GF-D8 (cell line): Measurements from ENCODE around the gene SLC30A1.
A peak's percentile ranks its signal among the peaks of the same experiment; 100 is the strongest.

Source experiments
- DNase-seq: peaks from one replicate; lab custom pipeline; 2025; lab: John Stamatoyannopoulos, UW

SLC30A1 gene

DNA sequence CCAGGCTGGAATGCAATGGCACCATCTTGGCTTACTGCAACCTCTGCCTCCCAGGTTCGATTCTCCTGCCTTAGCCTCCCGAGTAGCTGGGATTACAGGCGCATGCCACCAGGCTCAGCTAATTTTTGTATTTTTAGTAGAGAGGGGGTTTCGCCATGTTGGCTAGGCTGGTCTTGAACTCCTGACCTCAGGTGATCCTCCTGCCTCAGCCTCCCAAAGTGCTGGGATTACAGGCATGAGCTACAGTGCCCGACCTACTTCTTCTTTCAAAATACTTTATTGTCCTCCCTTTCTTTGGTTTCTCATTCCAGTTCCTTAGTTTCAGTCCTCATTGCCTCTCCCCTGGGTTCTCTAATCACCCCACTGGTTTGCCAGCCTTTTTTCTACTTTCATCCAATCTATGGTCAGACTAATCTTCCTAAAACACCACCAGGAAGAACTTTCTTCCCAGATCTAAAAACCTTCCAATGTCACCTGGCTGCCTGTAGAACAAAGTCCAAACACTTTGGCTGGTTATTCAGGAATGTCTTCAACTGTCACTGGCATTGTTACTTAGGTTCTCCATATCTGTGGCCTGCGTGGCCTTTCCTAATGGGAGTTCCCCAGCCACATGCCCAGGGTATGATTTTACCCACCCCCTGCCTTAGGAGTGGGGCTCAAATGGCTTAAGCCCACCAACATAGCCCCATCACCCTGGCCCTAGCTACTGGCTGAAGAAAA, 29.0 kb upstream of the SLC30A1 start:
- no peak for DNase-seq

DNA sequence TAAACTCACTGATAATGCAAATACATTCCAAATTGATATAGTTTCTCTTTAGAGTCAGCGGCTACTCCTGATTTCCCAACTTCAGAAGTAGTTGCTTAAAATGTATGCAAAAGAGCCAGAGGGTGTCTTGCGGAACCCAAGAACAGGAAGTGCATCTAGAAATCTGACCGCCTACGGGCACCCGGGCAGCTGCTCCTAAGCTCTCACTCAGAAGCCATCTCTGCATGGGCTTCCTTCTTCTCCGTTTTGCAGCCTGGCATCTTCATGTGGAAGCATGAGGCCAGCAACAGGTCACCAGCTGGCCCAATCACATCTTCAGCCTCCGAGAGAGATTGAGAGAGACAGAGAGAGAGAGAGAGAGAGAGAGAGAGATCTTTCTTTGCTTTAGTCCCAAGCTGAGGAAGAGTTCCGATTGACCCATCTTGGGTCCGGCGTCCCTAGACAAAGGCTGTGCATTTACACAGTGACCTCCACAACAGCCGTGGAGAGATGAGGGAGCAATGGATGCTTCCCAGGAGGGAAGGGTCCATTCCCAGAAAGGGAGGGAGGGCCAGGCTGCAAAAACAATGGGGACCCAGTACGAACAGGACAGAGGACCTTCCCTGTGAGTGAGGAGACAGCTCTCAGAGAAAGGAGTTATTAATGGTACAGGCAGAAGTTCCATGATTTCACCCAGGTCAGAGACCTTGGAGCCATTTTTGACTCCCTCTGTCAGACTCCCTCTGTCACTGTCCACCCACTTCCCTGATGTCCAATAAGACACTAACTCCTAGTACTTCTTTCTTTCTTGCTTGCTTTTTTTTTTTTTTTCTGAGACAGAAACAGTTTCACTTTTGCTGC, 28.2 kb upstream of the SLC30A1 start:
- peak; percentile 80 for DNase-seq

DNA sequence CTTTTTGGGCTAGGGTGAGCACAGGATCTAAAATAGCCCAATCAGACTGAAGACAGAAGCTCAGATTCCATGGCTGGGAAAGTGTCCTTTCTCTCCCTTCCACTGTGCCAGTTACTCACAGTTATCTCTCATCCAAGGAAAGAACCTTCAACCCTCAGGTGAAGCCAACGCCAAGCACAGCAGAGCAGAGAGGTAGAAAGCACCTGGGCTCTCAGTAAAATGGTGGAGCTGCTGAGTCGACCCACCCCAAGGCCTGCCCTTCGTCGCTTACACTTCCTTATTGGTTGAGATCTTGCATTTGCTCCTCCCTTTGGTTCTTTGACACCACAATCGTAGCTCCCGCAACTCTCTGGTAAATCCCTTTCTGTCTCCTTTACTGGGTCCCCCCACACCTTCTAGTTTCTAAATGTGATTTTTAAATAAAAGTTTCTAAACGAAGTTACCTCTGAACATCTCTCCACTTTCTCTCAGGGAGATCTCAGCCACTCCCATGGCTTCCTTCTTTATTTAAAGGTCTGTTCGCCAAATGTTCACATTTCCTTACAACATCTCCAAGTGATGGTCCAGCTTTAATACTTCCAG, 27.5 kb upstream of the SLC30A1 start:
- DNase-seq: peak; percentile 60

DNA sequence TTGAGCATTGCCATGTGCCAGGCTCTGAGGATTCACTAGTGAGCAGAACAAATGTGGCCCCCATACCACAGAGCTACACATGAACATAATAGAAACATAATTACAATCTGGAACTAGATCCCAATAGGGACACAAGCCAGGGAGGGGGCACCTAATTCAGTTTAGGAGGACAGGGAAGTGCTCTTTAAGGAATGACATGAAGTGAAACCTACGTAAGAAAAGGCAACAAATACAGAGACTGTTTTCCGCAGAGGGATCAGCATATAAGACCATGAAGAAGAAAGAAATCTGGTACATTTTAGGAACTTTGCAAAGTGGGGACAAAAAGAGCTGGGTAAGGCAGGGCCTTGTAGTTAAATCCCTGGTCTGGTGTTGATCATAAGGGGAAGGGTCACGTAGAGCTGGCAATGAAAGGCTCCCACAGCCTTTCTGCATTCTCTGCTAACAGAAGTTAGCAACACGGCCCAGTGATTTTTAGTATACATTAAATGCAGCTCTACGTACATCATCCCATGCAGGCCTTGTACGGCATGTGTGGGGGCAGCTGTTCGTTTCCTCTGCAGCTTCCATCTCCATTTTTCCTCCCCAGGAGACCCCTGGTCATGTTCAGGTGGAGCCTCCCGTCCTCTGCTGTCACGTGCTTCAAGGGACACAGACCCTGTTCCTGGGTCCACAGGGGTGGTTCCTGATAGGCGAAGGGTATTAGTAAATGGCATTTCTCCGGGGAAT, 26.8 kb upstream of the SLC30A1 start:
- no peak for DNase-seq

DNA sequence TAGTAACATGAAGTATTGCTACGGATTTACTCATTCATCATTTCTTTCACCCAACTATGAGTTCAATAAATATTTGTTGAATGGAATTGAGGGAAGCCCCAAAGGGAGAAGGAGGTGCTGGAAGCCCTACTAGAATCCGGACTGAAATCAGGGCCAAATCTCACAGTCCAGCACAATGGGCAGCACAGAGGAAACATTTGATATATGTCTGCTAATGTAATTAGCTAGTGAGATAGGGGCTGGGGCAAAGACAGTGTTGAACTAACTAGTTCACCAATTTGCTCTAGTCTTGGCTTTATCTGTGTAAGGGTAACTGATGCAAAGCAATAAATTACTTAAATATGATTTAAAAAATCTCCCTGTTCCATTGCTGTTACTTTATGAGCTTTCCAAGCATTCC, 26.1 kb upstream of the SLC30A1 start:
- DNase-seq: no peak

DNA sequence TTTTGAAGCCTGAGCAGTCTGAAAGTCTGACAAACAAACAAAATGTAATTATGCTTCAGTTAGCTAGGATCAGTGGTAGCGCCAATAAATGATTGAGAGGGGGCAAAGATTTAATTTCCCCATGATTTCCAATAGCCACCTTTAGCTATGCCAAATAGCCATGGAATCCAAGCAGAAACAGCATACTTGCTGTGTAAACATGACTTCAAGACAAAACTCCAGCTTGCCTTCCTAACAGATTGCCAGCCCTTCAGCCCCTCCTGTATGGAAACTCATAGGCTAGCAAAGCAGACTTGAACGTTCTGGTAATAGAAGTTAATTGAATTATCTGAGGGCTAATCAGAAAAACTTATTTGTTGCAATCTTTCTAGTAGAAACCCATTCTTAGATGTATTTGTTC, 25.6 kb upstream of the SLC30A1 start:
- no peak for DNase-seq

DNA sequence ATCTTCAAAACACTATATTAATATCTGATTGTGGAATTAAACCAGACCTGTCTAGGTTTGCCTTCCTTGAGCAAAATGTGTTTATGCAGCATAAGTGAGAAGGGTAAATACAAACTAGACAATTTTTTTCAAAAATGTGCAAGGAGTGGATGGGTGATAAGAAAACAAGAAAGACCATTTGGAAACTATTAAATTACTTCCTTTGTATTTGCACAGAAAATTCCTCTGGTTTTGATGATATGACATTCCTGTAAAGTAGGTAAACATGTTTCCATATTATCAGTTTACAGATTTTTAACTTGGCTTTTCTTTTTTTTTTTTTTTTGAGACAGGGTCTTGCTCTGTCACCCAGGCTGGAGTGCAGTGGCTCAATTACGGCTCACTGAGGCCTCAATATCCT, 24.8 kb upstream of the SLC30A1 start:
- no peak for DNase-seq

DNA sequence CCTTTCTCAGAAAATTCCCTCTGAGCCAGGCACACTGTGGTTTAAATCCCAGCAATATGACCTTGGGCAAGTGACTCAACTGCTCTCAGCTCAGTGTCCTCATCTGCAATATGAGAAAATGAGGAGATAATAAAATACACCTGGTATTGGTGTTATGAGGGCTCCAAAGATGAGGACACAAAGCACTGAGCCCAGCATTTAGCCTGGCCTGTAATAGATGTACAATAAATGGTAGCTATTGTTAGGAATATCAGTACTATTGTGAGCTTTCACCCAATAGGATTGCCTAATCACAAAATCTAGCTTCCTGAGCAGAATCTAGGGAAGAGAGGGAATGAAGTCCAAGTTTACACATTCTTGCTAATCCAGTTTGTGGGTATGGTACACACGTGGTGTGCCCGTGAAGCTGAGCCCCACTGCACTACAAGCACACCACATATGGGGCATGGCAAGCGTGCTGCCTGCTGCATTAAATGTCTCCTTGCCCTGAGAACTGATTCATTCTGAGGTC, 24.3 kb upstream of the SLC30A1 start:
- no peak for DNase-seq

DNA sequence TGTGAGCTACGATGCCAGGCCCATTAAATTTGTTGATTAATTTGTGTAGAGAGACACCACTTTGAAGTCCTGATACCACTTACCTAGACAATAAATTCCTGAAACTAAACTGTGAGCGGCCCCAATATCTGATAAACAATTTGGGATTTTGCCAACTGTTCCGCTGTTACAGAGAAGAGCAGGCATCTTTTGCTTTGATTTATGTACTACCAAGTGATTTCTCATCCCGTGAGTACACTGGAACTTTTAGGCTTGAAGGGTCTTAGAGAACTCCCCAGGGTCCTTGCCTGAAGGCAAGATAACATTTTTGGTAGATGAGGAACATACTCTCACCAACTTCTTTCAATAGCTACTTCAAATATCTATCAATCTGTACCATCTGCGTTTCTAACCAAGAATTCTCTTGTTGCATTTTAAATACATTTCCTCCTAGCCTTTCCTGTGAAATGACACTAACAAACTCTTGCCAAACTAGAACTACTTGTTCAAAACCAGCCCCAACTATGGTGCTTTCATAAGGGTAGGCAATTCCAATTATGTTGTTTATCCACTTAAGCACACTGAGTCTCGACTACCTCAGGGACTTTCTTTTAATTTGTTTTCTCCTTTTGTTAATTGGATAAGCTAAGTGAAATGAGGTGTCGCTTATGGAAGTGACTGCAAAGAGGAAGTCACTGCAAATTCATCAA, 23.2 kb upstream of the SLC30A1 start:
- DNase-seq: no peak

DNA sequence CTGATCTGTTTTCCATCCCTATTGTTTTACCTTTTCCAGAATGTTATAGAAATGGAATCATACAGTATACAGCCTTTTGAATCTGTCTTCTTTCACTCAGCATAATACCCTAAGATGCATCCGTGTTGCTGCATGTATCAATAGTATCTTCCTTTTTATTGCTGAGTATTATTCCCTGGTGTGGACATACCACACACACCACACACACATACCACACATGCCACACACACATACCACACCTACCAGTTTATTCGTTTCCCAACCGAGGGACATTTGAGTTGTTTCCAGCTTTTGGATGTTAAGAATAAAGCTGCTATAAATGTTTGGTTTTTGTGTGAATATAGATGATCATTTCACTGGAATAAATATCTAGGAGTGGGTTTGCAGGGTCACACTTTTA, 22.2 kb upstream of the SLC30A1 start:
- DNase-seq: no peak

DNA sequence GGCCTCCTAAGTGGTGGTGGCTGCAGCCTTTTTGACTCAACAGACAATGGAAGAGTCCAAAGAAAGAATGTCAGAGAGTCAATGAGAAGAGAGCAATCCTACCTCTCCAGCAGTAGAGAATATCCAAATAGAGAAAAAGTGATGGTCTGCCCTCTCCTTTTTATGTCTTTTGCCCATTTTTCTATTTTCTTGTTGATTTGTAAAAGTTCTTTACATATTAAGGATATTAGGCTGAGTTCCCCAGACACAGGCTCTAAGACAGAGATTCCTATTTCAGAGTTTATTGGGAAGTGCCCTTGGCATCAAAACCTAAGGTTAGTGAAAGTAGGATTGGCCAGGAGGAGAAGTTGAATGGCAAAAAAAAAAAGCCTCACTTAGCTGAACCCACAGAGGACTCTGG, 20.3 kb upstream of the SLC30A1 start:
- no peak for DNase-seq

DNA sequence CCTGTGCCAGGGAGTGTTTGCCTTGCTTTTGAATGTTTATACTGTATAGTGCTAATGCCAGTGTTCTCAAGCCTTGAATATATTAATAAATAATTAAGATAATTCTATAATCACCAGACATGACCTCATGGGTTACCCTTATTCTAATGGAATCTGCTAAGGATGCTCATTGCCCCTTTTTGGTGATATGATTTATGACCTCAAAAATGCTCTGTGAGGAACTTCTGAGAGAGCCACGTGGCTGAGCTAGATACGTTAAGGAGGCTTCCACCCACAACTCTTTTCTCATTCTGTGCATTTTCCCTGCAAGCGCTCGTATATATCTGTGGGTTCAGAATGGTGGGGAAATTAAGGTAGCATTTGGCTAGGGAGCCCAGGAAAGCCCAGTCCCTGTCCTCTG, 19.6 kb upstream of the SLC30A1 start:
- DNase-seq: no peak

DNA sequence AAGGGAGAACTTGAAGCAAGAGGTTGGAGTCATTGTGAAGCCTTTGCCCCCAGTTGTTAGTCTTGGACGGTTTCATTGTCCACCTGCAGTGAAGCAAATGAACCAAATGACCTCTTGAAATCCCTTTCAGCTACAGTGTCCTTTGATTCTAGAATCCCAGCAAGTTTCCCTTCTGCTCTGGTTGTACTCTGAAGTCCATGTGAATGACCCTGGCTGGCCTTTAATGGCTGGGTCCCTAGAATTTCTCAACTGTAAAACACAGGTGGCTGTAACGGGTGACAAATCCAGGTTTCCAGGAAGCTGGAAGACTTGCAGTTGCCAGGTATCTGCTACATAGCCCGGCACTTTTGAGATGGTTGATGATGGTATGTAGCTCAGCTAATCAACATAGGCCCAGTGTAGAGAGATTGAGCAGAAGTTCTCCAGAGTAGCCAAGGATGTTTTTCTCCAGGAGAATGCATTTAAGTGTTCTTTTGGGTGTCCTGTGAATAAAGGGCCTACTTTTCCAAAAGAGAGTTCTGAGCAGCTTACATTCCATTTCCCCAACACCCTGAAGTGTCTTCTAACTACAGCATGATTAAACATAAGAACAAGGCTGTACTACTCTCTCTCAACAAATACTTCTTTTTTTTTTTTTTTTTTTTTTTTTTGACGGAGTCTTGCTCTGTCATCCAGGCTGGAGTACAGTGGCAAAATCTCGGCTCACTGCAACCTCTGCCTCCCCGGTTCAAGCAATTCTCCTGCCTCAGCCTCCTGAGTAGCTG, 17.6 kb upstream of the SLC30A1 start:
- DNase-seq: no peak

DNA sequence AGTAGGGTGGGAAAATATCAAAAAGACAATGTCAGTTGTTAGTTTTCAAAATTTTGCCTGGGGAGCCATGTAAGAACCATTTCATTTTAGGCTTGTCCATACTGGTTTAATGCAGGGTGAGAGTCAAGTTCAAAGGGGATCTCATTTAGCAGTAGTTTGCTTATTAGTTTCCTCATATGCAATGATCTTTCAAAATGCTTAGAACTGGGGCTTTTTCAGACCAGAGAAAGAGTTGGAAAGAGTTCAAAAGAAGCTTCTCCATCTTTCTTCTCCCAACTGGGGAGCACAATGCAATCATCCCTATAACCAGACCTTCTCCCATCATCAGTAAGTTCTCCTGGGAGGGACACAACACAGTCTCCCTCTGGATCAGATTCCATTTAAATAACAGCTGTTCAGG, 16.5 kb upstream of the SLC30A1 start:
- DNase-seq: no peak

DNA sequence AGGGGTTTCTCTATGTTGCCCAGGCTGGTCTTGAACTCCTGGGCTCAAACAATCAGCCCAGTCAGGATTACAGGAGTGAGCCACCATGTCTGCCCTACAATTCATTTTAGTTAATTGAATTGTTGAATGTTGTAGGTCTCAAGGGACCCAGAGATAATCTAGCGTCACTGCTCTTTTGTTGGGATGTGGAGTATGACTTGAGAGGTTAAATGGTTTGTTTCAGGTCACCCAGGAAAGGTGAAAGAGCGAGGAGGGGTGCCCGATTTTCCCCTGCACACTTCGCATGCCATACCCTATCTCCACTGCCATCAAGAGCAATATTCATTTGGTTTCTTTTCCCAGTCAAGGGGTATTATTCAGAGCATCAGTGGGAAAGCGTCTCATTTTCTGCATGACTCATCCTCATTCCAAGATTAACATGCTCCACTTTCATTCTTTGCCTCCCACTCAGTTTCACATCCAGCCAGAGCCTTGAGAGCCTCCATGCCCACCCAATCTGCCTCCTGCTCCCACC, 13.1 kb upstream of the SLC30A1 start:
- no peak for DNase-seq

DNA sequence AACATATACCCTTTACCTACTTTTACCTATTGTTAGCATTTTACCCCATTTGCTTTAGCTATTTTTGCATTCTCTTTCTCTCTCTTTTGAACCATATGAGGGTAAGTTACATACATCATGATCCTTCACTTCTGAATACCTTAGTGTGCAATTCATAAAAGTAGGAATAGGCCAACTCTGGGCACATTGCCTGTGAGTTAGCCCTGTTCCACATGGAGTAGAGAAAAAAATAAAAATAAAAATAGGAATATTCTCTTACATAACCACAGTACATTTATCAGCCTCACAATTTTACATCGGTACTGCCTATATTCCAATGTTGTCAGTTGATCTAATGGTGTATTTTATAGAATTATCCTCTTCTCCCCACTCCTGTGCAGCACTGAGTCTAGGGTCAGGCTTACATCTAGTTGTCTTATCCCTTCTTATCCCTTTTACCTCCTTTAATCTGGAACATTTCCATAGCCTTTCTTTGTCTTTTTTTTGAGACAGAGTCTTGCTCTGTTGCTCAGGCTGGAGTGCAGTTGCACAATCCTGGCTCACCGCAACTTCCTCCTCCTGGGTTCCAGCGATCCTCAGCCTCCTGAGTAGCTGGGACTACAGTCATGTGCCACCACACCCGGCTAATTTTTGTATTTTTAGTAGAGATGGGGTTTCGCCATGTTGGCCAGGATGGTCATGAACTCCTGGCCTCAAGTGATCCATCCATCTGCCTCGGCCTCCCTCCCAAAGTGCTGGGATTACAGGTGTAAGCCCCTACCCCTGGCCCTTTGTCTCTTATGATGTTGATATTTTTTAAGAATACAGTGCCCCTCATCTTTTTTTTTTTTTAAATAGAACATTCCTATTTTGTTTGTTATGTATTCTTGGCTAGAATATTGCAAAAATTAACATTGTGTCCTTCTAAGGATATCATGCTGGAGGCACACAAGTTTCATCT, 11.1 kb upstream of the SLC30A1 start:
- peak; percentile 86 for DNase-seq

DNA sequence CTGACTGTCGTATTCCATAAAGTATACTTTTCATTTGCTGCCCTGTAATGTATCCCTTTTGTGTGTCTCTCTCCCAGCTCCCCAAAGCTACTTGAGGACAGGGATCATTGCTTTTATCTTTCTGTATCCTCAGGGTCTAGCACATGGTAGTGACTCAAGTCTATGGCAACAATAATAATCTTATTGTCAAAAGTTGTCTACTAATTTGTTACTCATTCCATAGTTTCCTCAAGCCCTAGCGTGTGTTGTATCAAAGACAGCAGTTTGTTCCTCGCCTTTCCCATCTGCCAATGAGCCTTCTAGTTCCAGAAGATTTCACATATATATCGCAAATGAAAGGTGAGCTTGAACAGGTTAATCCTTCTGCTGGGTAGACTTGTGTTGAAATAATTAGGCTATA, 9.8 kb upstream of the SLC30A1 start:
- DNase-seq: no peak

DNA sequence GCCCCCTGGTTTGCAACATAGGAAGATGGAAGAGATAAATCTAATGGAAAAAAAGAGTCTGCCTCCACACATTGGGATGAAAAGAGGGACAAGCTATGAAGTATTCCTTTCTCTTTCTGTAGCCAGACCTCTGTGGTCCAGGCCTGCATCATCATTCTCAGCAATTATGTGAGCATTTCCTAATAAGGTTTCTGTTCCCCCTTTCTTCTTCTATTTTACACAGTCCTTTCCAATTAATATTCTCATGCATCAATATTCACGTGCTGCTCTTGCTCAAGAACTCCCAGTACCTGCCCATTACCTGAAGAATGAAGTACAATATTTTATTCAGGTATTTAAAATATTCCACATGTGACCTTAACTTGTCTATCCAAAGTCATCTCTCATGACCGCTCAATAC, 8.2 kb upstream of the SLC30A1 start:
- DNase-seq: no peak

DNA sequence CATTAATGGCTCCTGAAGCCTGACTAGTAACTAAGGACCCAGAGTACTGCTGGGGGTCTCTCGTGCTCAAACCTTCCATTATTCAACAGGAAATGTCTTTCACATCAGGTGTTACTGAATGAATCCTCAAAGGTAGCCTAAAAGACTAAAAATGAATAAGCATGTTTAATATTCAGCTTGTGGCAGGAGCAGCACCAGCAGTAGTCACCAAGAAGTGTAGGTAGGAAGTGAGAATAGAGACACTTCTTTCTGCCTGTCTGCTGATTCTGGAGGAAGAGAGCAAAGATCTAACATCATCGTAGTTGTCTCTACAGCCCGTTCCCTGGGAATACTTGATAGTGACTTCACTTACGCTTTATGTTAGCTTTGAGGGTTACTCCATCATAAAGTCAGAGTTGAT, 7.6 kb upstream of the SLC30A1 start:
- no peak for DNase-seq
